SK-N-SH (cell line): Measurements from ENCODE around the gene LRP1. TPM values are rescaled to one million over a fixed set of nuclear protein-coding genes. Genes with fewer than 3 reads are reported as not detected.

ENCODE experiments used
- CTCF ChIA-PET: fragments of 300-600, 350-600 bp; formaldehyde crosslinking; extraction: SDS; loops from one replicate; lab custom pipeline; 2021; lab: Yijun Ruan, JAX
- POLR2A ChIA-PET: fragments of 350-600 bp; sonication (Branson Sonifier 250); formaldehyde crosslinking; extraction: SDS; loops from one replicate; lab custom pipeline; 2020; ENCODE audit warnings: antibody characterized with exemption, inconsistent platforms; lab: Yijun Ruan, JAX
- DNase-seq: peaks from one replicate; pipeline ENCODE4 v3.0.0; 2012
- H2AFZ ChIP-seq: fragments of 200-600 bp; sonication (generic); 2 replicates; pipeline ENCODE4 v1.8.1; 2016; ENCODE audit warnings: antibody characterized with exemption, mild to moderate bottlenecking, low read depth
- H3F3A ChIP-seq: fragments of 200-600 bp; sonication (generic); replicated peaks from 2 replicates; pipeline ENCODE3; 2016; ENCODE audit warnings: antibody characterized with exemption, mild to moderate bottlenecking; ENCODE audit not compliant: insufficient read depth
- H3K27ac ChIP-seq, 2 experiments: fragments of 200-500 bp in 1 of 2; fragments of 200-600 bp in 1 of 2; sonication (Bioruptor generic) in 1 of 2; sonication (generic), shearing (Covaris generic) in 1 of 2; 2 replicates each; pipeline versions ENCODE4 v1.5.1 to v1.6.1; 2014 to 2016; ENCODE audit warnings: low read depth in 2 of 2, inconsistent platforms in 1 of 2, low read length in 1 of 2, mild to moderate bottlenecking in 1 of 2, mixed read lengths in 1 of 2
- H3K27me3 ChIP-seq: fragments of 200-600 bp; sonication (generic), shearing (Covaris generic); 2 replicates; pipeline ENCODE4 v1.6.1; 2016; ENCODE audit warnings: mixed run types; ENCODE audit not compliant: insufficient read depth
- H3K36me3 ChIP-seq, 2 experiments: fragments of 200-500 bp in 1 of 2; fragments of 200-600 bp in 1 of 2; sonication (Bioruptor generic) in 1 of 2; sonication (generic) in 1 of 2; replicated peaks in 1 of 2; 2 replicates each; pipeline versions ENCODE3 to v1.5.1; 2014 to 2016; ENCODE audit warnings: low read length in 1 of 2, mild to moderate bottlenecking in 1 of 2; ENCODE audit not compliant: insufficient read depth in 2 of 2, control insufficient read depth in 1 of 2
- H3K4me1 ChIP-seq, 2 experiments: fragments of 200-500 bp in 1 of 2; fragments of 200-600 bp in 1 of 2; sonication (Bioruptor generic) in 1 of 2; sonication (generic), shearing (Covaris generic) in 1 of 2; 2 replicates each; pipeline versions ENCODE4 v1.5.1 to v1.6.1; 2014 to 2016; ENCODE audit warnings: low read depth in 1 of 2, low read length in 1 of 2, mixed run types in 1 of 2; ENCODE audit not compliant: insufficient read depth in 2 of 2, control insufficient read depth in 1 of 2
- H3K4me2 ChIP-seq: fragments of 200-600 bp; sonication (generic), shearing (Covaris generic); 2 replicates; pipeline ENCODE4 v1.6.1; 2017; ENCODE audit warnings: mixed run types
- H3K4me3 ChIP-seq, 2 experiments: fragments of 200-500 bp in 1 of 2; fragments of 200-600 bp in 1 of 2; sonication (Bioruptor generic) in 1 of 2; sonication (generic), shearing (Covaris generic) in 1 of 2; 2 replicates each; pipeline versions ENCODE4 v1.5.1 to v1.8.1; 2014 to 2016; ENCODE audit warnings: low read depth in 2 of 2, inconsistent platforms in 1 of 2, low read length in 1 of 2, mild to moderate bottlenecking in 1 of 2, mixed read lengths in 1 of 2, moderate library complexity in 1 of 2
- H3K79me2 ChIP-seq: fragments of 200-600 bp; sonication (generic); 2 replicates; pipeline ENCODE4 v1.8.1; 2017; ENCODE audit warnings: mild to moderate bottlenecking; ENCODE audit not compliant: insufficient read depth
- H3K9ac ChIP-seq: fragments of 200-600 bp; sonication (generic); 2 replicates; pipeline ENCODE4 v1.6.1; 2017; ENCODE audit warnings: mixed run types
- H3K9me2 ChIP-seq: fragments of 200-600 bp; sonication (generic); 2 replicates; pipeline ENCODE4 v1.6.1; 2017; ENCODE audit warnings: mixed run types
- H3K9me3 ChIP-seq: fragments of 200-600 bp; sonication (generic); 2 replicates; pipeline ENCODE4 v1.6.1; 2017; ENCODE audit warnings: mixed run types, mild to moderate bottlenecking, moderate library complexity
- H4K20me1 ChIP-seq: fragments of 200-600 bp; sonication (generic); 2 replicates; pipeline ENCODE4 v1.6.1; 2017; ENCODE audit warnings: mild to moderate bottlenecking, mixed run types; ENCODE audit not compliant: insufficient read depth
- EP300 ChIP-seq, 2 experiments: IDR thresholded peaks; 2 replicates each; pipeline versions ENCODE4 v1.4.0 to v1.6.1; 2012; ENCODE audit warnings: borderline replicate concordance in 1 of 2, low read depth in 1 of 2, low read length in 1 of 2
- MEF2A ChIP-seq: IDR thresholded peaks from 2 replicates; pipeline ENCODE4 v1.4.0; 2012; ENCODE audit warnings: low read depth, borderline replicate concordance
- MXI1 ChIP-seq: IDR thresholded peaks from 2 replicates; pipeline ENCODE4 v1.6.1; 2012; ENCODE audit warnings: mild to moderate bottlenecking, low read depth, low read length, improper control_type of control experiment
- NFIC ChIP-seq: IDR thresholded peaks from 2 replicates; pipeline ENCODE4 v1.4.0; 2012; ENCODE audit warnings: borderline replicate concordance
- NRF1 ChIP-seq: IDR thresholded peaks from 2 replicates; pipeline ENCODE4 v1.6.1; 2012; ENCODE audit warnings: low read depth, mild to moderate bottlenecking, low read length
- RAD21 ChIP-seq: IDR thresholded peaks from 2 replicates; pipeline ENCODE4 v1.6.1; 2012; ENCODE audit warnings: mild to moderate bottlenecking, low read length
- RFX5 ChIP-seq: IDR thresholded peaks from 2 replicates; pipeline ENCODE4 v1.6.1; 2012; ENCODE audit warnings: mild to moderate bottlenecking, improper control_type of control experiment, low read length
- RXRA ChIP-seq: IDR thresholded peaks from 2 replicates; pipeline ENCODE4 v1.4.0; 2012; ENCODE audit warnings: low read depth, mild to moderate bottlenecking, borderline replicate concordance
- SIN3A ChIP-seq: IDR thresholded peaks from 2 replicates; pipeline ENCODE4 v1.6.1; 2012; ENCODE audit warnings: low read depth, mild to moderate bottlenecking, low read length, moderate library complexity, borderline replicate concordance
- TAF1 ChIP-seq: IDR thresholded peaks from 2 replicates; pipeline ENCODE4 v1.6.1; 2012; ENCODE audit warnings: low read depth, mild to moderate bottlenecking, low read length, moderate library complexity, borderline replicate concordance
- TEAD4 ChIP-seq: IDR thresholded peaks from 2 replicates; pipeline ENCODE4 v1.4.0; 2012; ENCODE audit warnings: mild to moderate bottlenecking, borderline replicate concordance; ENCODE audit not compliant: insufficient read depth
- YY1 ChIP-seq: IDR thresholded peaks from 2 replicates; pipeline ENCODE4 v1.4.0; 2012; ENCODE audit warnings: low read depth, mild to moderate bottlenecking
- WGBS: methylation state at CpG from one replicate; pipeline ENCODE4 v1.1.6; 2017; ENCODE audit warnings: low lambda C conversion rate; 5-methylcytosine and 5-hydroxymethylcytosine counted together
- polyA plus RNA-seq, 3 experiments: library from polyadenylated mRNA; depleted of rRNA; stranded (reverse); fragments of >200 nt; gene quantifications; 2 replicates each; pipeline ENCODE4 v1.2.3, GENCODE V29; 2012
- TF ChIP-seq, protein P1 (sequence below): fragments of 150-350 bp; IDR thresholded peaks from 2 replicates; pipeline ENCODE4 v1.6.1; 2017; ENCODE audit warnings: antibody characterized with exemption, low read length, low read depth, borderline replicate concordance
- TF ChIP-seq, protein P2 (sequence below): IDR thresholded peaks from 2 replicates; pipeline ENCODE4 v1.4.0; 2012; ENCODE audit warnings: low read depth
- TF ChIP-seq, protein P3 (sequence below): IDR thresholded peaks from 2 replicates; pipeline ENCODE4; 2012
- TF ChIP-seq, protein P4 (sequence below): fragments of 200-600 bp; sonication (generic); IDR thresholded peaks from 2 replicates; pipeline ENCODE4 v1.6.1; 2017; ENCODE audit warnings: antibody characterized with exemption, mild to moderate bottlenecking, moderate library complexity
- TF ChIP-seq, protein P5 (sequence below): IDR thresholded peaks from 2 replicates; pipeline ENCODE4 v1.4.0; 2012; ENCODE audit warnings: low read depth, borderline replicate concordance

Gene LRP1
- polyA plus RNA-seq, 1 of the 3 experiments (the other 2 are of a cell fraction): 55.0 TPM

DNA sequence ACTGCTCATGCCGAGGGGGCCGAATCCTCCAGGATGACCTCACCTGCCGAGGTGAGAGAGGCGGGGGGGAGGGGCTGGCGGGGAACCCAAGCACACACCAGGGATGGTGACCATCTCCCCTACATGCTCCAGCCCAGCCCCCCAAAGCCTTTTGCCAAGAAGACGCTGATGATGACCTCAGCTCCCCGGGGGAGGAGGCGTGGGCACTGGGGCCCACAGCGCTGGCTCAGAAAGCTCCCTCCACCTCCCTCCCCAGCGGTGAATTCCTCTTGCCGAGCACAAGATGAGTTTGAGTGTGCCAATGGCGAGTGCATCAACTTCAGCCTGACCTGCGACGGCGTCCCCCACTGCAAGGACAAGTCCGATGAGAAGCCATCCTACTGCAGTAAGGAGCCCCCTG, 64.6 kb downstream of the LRP1 start:
- TF ChIP-seq, protein P1, sequence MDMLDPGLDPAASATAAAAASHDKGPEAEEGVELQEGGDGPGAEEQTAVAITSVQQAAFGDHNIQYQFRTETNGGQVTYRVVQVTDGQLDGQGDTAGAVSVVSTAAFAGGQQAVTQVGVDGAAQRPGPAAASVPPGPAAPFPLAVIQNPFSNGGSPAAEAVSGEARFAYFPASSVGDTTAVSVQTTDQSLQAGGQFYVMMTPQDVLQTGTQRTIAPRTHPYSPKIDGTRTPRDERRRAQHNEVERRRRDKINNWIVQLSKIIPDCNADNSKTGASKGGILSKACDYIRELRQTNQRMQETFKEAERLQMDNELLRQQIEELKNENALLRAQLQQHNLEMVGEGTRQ: no peak
- no peak for TF ChIP-seq RXRA
- TF ChIP-seq MEF2A: no peak
- TF ChIP-seq, protein P2, sequence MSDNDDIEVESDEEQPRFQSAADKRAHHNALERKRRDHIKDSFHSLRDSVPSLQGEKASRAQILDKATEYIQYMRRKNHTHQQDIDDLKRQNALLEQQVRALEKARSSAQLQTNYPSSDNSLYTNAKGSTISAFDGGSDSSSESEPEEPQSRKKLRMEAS: no peak
- no peak for TF ChIP-seq SIN3A
- no peak for TF ChIP-seq NRF1
- TF ChIP-seq, protein P3, sequence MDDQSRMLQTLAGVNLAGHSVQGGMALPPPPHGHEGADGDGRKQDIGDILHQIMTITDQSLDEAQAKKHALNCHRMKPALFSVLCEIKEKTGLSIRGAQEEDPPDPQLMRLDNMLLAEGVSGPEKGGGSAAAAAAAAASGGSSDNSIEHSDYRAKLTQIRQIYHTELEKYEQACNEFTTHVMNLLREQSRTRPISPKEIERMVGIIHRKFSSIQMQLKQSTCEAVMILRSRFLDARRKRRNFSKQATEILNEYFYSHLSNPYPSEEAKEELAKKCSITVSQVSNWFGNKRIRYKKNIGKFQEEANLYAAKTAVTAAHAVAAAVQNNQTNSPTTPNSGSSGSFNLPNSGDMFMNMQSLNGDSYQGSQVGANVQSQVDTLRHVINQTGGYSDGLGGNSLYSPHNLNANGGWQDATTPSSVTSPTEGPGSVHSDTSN: no peak
- TF ChIP-seq, protein P4, sequence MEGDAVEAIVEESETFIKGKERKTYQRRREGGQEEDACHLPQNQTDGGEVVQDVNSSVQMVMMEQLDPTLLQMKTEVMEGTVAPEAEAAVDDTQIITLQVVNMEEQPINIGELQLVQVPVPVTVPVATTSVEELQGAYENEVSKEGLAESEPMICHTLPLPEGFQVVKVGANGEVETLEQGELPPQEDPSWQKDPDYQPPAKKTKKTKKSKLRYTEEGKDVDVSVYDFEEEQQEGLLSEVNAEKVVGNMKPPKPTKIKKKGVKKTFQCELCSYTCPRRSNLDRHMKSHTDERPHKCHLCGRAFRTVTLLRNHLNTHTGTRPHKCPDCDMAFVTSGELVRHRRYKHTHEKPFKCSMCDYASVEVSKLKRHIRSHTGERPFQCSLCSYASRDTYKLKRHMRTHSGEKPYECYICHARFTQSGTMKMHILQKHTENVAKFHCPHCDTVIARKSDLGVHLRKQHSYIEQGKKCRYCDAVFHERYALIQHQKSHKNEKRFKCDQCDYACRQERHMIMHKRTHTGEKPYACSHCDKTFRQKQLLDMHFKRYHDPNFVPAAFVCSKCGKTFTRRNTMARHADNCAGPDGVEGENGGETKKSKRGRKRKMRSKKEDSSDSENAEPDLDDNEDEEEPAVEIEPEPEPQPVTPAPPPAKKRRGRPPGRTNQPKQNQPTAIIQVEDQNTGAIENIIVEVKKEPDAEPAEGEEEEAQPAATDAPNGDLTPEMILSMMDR: no peak
- no peak for TF ChIP-seq MXI1
- TF ChIP-seq, protein P5, sequence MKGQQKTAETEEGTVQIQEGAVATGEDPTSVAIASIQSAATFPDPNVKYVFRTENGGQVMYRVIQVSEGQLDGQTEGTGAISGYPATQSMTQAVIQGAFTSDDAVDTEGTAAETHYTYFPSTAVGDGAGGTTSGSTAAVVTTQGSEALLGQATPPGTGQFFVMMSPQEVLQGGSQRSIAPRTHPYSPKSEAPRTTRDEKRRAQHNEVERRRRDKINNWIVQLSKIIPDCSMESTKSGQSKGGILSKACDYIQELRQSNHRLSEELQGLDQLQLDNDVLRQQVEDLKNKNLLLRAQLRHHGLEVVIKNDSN: no peak
- TF ChIP-seq TEAD4: no peak
- TF ChIP-seq EP300 (IDR thresholded peaks at IDR 0.05; ENCODE audit: borderline replicate concordance in 1 of 2, low read depth in 1 of 2, low read length in 1 of 2): no peak
- TF ChIP-seq RFX5: no peak
- no peak for TF ChIP-seq RAD21
- TF ChIP-seq NFIC: no peak
- TF ChIP-seq TAF1: no peak
- TF ChIP-seq YY1: no peak
- Histone ChIP-seq H3K27ac (no peak overlapping the region), H3K9me3 (no peaks in the 10 kb centered on the region), H3K4me2 (no peak overlapping the region), H3K36me3 (peaks cover 7 to 85% of the 10 kb centered on the region in 2 experiments), H3K4me1 (no peaks in the 10 kb centered on the region), H4K20me1 (no peaks in the 10 kb centered on the region), H3F3A (peaks cover 4% of the 10 kb centered on the region), H3K4me3 (no peak overlapping the region), H3K27me3 (no peaks in the 10 kb centered on the region), H3K79me2 (no peaks in the 10 kb centered on the region), H2AFZ (no peak overlapping the region), H3K9ac (no peak overlapping the region), H3K9me2 (no peaks in the 10 kb centered on the region)
- ChIA-PET POLR2A (no interaction called here), CTCF (interaction anchor here (1.3 to 31.5 kb wide), 4 partner anchors 10 to 69 kb away, joined by 7 to 616 read pairs (median 30); partner anchors contain the start of gene LRP1-AS)
- 80% methylated on average over 5 of the region's 16 CpGs for WGBS
- no peak for DNase-seq
